DOHH2 (cell line): ENCODE results near the gene RXRA.

ENCODE experiments used
- H3F3A ChIP-seq: fragments of 200-600 bp; sonication (generic), shearing (Covaris generic); 2 replicates; pipeline ENCODE4 v1.6.0; 2016; ENCODE audit warnings: antibody characterized with exemption, mild to moderate bottlenecking; ENCODE audit not compliant: control insufficient read depth, insufficient read depth
- H3K27ac ChIP-seq: fragments of 200-600 bp; sonication (generic); 2 replicates; pipeline ENCODE4 v1.5.1; 2014; ENCODE audit warnings: low read depth, mild to moderate bottlenecking, low read length, moderate library complexity
- H3K27me3 ChIP-seq: fragments of 200-600 bp; sonication (generic); 2 replicates; pipeline ENCODE4 v1.6.1; 2014; ENCODE audit warnings: mild to moderate bottlenecking, low read length, mixed read lengths; ENCODE audit not compliant: control insufficient read depth
- H3K36me3 ChIP-seq: fragments of 200-600 bp; sonication (generic); 2 replicates; pipeline ENCODE4 v1.6.1; 2014; ENCODE audit warnings: mild to moderate bottlenecking, low read length, moderate library complexity, mixed read lengths; ENCODE audit not compliant: control insufficient read depth
- H3K4me1 ChIP-seq: fragments of 200-600 bp; sonication (generic); 2 replicates; pipeline ENCODE4 v1.6.1; 2014; ENCODE audit warnings: mild to moderate bottlenecking, low read length, mixed read lengths; ENCODE audit not compliant: control insufficient read depth
- H3K4me2 ChIP-seq: fragments of 200-600 bp; sonication (generic); 2 replicates; pipeline ENCODE4 v1.6.0; 2014; ENCODE audit warnings: mild to moderate bottlenecking, low read length, moderate library complexity
- H3K4me3 ChIP-seq: fragments of 200-600 bp; sonication (generic); 2 replicates; pipeline ENCODE4 v1.5.1; 2014; ENCODE audit warnings: mild to moderate bottlenecking, low read length, mixed read lengths
- H3K79me2 ChIP-seq: fragments of 200-600 bp; sonication (generic); 2 replicates; pipeline ENCODE4 v1.6.1; 2014; ENCODE audit warnings: mild to moderate bottlenecking, low read length, mixed read lengths; ENCODE audit not compliant: control insufficient read depth
- H3K9me2 ChIP-seq: fragments of 200-600 bp; sonication (generic); replicated peaks from 2 replicates; pipeline ENCODE4 v1.6.1; 2014; ENCODE audit warnings: mild to moderate bottlenecking, low read length, mixed read lengths; ENCODE audit not compliant: control insufficient read depth
- H3K9me3 ChIP-seq: fragments of 200-600 bp; sonication (generic); 2 replicates; pipeline ENCODE4 v1.6.1; 2014; ENCODE audit warnings: antibody characterized with exemption, low read length, mixed read lengths; ENCODE audit not compliant: control insufficient read depth, insufficient read depth
- H4K20me1 ChIP-seq: fragments of 200-600 bp; sonication (generic); 2 replicates; pipeline ENCODE4 v1.6.0; 2014; ENCODE audit warnings: low read depth, mild to moderate bottlenecking, antibody characterized with exemption, low read length, moderate library complexity; ENCODE audit not compliant: control insufficient read depth, insufficient read depth
- EZH2phosphoT487 ChIP-seq: fragments of 200-600 bp; sonication (generic); IDR thresholded peaks from 2 replicates; pipeline ENCODE4 v1.6.1; 2017; ENCODE audit warnings: borderline replicate concordance, mild to moderate bottlenecking, antibody characterized with exemption, low read length, moderate library complexity, mixed read lengths
- TF ChIP-seq, protein P1 (sequence below): fragments of 200-600 bp; sonication (generic); IDR thresholded peaks from one replicate; pipeline ENCODE4 v1.5.1; 2014; ENCODE audit warnings: antibody characterized with exemption, mild to moderate bottlenecking, low read depth, low read length; ENCODE audit not compliant: poor library complexity, severe bottlenecking

Gene RXRA

GRCh38 chr9:134358662-134359319, 32.5 kb downstream of the RXRA start:
- H3K9me3 ChIP-seq = no peaks in the 10 kb centered on the region
- H3K4me2 ChIP-seq = no peak overlapping the region
- H3K4me1 ChIP-seq = no peaks in the 10 kb centered on the region
- H3F3A ChIP-seq = no peaks in the 10 kb centered on the region
- no peaks in the 10 kb centered on the region for H3K9me2 ChIP-seq
- H3K4me3 ChIP-seq = no peak overlapping the region
- no peaks in the 10 kb centered on the region for H3K36me3 ChIP-seq
- 0 out of 2 replicates have a peak, but pooled peaks cover 2% of the 10 kb centered on the region for H4K20me1 ChIP-seq
- H3K27me3 ChIP-seq = no peaks in the 10 kb centered on the region
- no peak overlapping the region for H3K27ac ChIP-seq
- no peaks in the 10 kb centered on the region for H3K79me2 ChIP-seq
- no peak for TF ChIP-seq EZH2phosphoT487
- TF ChIP-seq, protein P1, sequence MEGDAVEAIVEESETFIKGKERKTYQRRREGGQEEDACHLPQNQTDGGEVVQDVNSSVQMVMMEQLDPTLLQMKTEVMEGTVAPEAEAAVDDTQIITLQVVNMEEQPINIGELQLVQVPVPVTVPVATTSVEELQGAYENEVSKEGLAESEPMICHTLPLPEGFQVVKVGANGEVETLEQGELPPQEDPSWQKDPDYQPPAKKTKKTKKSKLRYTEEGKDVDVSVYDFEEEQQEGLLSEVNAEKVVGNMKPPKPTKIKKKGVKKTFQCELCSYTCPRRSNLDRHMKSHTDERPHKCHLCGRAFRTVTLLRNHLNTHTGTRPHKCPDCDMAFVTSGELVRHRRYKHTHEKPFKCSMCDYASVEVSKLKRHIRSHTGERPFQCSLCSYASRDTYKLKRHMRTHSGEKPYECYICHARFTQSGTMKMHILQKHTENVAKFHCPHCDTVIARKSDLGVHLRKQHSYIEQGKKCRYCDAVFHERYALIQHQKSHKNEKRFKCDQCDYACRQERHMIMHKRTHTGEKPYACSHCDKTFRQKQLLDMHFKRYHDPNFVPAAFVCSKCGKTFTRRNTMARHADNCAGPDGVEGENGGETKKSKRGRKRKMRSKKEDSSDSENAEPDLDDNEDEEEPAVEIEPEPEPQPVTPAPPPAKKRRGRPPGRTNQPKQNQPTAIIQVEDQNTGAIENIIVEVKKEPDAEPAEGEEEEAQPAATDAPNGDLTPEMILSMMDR = no peak

GRCh38 chr9:134359493-134360179, 33.4 kb downstream of the RXRA start:
- Histone ChIP-seq H3K79me2 (no peaks in the 10 kb centered on the region), H3K27ac (no peak overlapping the region), H3K4me2 (no peak overlapping the region), H3F3A (no peaks in the 10 kb centered on the region), H4K20me1 (0 out of 2 replicates have a peak, but pooled peaks cover 2% of the 10 kb centered on the region), H3K9me2 (no peaks in the 10 kb centered on the region), H3K9me3 (no peaks in the 10 kb centered on the region), H3K36me3 (no peaks in the 10 kb centered on the region), H3K4me1 (no peaks in the 10 kb centered on the region), H3K4me3 (no peak overlapping the region), H3K27me3 (no peaks in the 10 kb centered on the region)
- no peak for TF ChIP-seq EZH2phosphoT487

GRCh38 chr9:134360180-134360759, 34.0 kb downstream of the RXRA start:
- no peak overlapping the region for H3K27ac ChIP-seq
- H3F3A ChIP-seq = no peaks in the 10 kb centered on the region
- H3K4me2 ChIP-seq = no peak overlapping the region
- H4K20me1 ChIP-seq = 0 out of 2 replicates have a peak, but pooled peaks cover 2% of the 10 kb centered on the region
- no peak for TF ChIP-seq EZH2phosphoT487
- TF ChIP-seq, protein P1 = no peak
- no peaks in the 10 kb centered on the region for H3K79me2 ChIP-seq
- no peaks in the 10 kb centered on the region for H3K27me3 ChIP-seq
- no peaks in the 10 kb centered on the region for H3K36me3 ChIP-seq
- H3K9me3 ChIP-seq = no peaks in the 10 kb centered on the region
- no peaks in the 10 kb centered on the region for H3K4me1 ChIP-seq
- no peak overlapping the region for H3K4me3 ChIP-seq
- no peaks in the 10 kb centered on the region for H3K9me2 ChIP-seq

DNA sequence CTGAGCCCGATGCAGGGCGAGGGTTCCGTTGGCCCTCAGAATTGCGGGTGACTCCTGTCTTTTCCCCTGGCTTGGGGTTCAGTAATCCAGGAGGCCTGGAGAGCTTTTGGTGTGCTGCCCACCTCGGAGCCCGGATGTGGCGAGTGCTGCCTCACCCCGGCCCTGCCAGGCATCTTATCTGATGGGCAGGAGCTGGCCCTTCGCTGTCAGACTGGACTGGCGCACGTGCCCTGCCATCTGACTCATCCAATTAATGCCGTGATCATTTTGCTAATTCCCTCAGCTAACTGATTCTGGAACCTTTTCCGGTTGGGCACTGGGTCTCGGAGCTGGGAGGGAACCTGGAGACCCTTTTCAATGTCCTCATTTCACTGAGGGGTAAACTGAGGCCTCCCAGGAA, 34.6 kb downstream of the RXRA start:
- Histone ChIP-seq H3K4me3 (no peak overlapping the region), H3K4me1 (no peaks in the 10 kb centered on the region), H4K20me1 (0 out of 2 replicates have a peak, but pooled peaks cover 2% of the 10 kb centered on the region), H3K9me2 (no peaks in the 10 kb centered on the region), H3K9me3 (no peaks in the 10 kb centered on the region), H3F3A (no peaks in the 10 kb centered on the region), H3K27me3 (no peaks in the 10 kb centered on the region), H3K4me2 (no peak overlapping the region), H3K27ac (no peak overlapping the region), H3K36me3 (no peaks in the 10 kb centered on the region), H3K79me2 (no peaks in the 10 kb centered on the region)
- TF ChIP-seq EZH2phosphoT487 = no peak
- TF ChIP-seq, protein P1 = no peak
